Common myeloid progenitor, CD34-positive (primary cell): ENCODE results near the gene ZBTB49.

Source experiments
- CTCF ChIA-PET: fragments of 350-600 bp; sonication (Branson Sonifier 250); formaldehyde crosslinking; loops from one replicate; lab custom pipeline; 2021; ENCODE audit warnings: antibody characterized with exemption; lab: Charles Lee
- POLR2A ChIA-PET: fragments of 350-600 bp; sonication (Branson Sonifier 250); formaldehyde crosslinking; loops from one replicate; lab custom pipeline; 2021; ENCODE audit warnings: antibody characterized with exemption; lab: Charles Lee
- DNase-seq, 3 donors: peaks; one replicate each; pipeline versions ENCODE4 v3.0.0 to v3.0.0-alpha.2; 2013
- H3K27ac ChIP-seq, 2 experiments: 1 replicate in 1 of 2; 2 replicates in 1 of 2; pipeline ENCODE4 v1.7.0; 2013; ENCODE audit warnings: inconsistent platforms in 2 of 2, low read length in 2 of 2, mild to moderate bottlenecking in 2 of 2, low read depth in 1 of 2, moderate library complexity in 1 of 2; ENCODE audit not compliant: severe bottlenecking in 2 of 2, insufficient read depth in 1 of 2, poor library complexity in 1 of 2
- H3K27me3 ChIP-seq, 5 experiments: replicated peaks in 2 of 5; 1 replicate in 3 of 5; 2 replicates in 2 of 5; pipeline versions ENCODE4 v1.6.1 to v1.7.0; 2013; ENCODE audit warnings: low read length in 4 of 5, mild to moderate bottlenecking in 2 of 5, moderate library complexity in 2 of 5, inconsistent platforms in 1 of 5; ENCODE audit not compliant: insufficient read depth in 5 of 5, control insufficient read depth in 4 of 5
- H3K36me3 ChIP-seq, 4 experiments: 1 replicate in 2 of 4; 2 replicates in 2 of 4; pipeline versions ENCODE4 v1.6.1 to v1.7.0; 2013; ENCODE audit warnings: low read length in 3 of 4, control low read depth in 1 of 4, mild to moderate bottlenecking in 1 of 4; ENCODE audit not compliant: control insufficient read depth in 4 of 4, insufficient read depth in 4 of 4
- H3K4me1 ChIP-seq, 4 experiments: 1 replicate in 3 of 4; 2 replicates in 1 of 4; pipeline versions ENCODE4 v1.6.1 to v1.7.1; 2013; ENCODE audit warnings: low read length in 3 of 4, mild to moderate bottlenecking in 3 of 4, control low read depth in 1 of 4, inconsistent platforms in 1 of 4, moderate library complexity in 1 of 4; ENCODE audit not compliant: control insufficient read depth in 4 of 4, insufficient read depth in 4 of 4; ENCODE audit errors: control extremely low read depth in 1 of 4
- H3K4me3 ChIP-seq, 7 experiments: 1 replicate in 4 of 7; 2 replicates in 3 of 7; pipeline versions ENCODE4 v1.5.1 to v1.7.0; 2013; ENCODE audit warnings: mild to moderate bottlenecking in 7 of 7, low read length in 6 of 7, moderate library complexity in 6 of 7, inconsistent platforms in 2 of 7, low read depth in 2 of 7, control low read depth in 1 of 7; ENCODE audit not compliant: insufficient read depth in 4 of 7, control insufficient read depth in 1 of 7; ENCODE audit errors: extremely low read depth in 1 of 7
- H3K9me3 ChIP-seq, 5 experiments: 1 replicate in 4 of 5; 2 replicates in 1 of 5; pipeline versions ENCODE4 v1.6.1 to v1.7.1; 2013; ENCODE audit warnings: low read length in 4 of 5, mild to moderate bottlenecking in 2 of 5, inconsistent platforms in 1 of 5, low read depth in 1 of 5, moderate library complexity in 1 of 5; ENCODE audit not compliant: control insufficient read depth in 4 of 5, insufficient read depth in 2 of 5; ENCODE audit errors: control extremely low read depth in 1 of 5
- WGBS: methylation state at CpG from one replicate; pipeline ENCODE4 v1.1.5; 2013; ENCODE audit not compliant: insufficient coverage; 5-methylcytosine and 5-hydroxymethylcytosine counted together

ZBTB49 gene

DNA sequence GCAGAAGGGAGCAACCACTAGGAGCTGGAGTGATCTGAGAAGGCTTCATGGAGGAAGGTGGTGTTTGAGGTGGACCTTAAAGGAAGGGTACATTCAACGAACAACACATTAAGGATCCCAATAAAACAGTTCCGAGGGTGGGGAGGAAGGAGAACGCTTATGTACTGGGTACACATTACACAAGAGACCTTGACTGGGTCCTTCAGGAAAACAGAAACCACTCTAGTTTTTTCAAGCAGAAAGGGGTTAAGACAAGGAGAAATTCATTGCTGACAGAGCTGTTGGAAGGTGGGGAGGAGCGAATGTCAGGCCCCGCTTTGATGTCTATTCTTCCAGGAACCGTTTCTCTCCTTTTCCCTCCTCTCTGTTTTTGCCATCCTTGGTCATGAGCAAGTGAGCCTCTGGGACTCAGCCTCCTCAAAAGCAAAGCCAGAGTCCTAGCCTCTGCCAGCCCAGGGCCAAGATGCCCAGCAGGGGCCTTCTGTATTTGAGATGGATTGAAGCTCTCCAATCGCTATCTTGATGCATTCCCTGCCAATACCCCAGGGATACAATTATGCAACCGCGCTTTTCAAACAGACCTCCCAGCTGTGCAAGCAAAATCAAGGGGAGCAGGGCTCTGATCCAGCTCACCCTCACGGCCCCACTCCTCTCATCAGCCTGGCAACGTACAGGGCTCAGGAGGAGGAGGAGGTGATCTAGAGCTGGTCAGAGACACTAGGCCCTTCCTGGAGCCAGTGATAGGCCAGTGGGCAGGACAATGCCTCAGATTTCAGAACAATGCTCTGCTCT lies 48.4 kb downstream of the ZBTB49 start:
- no peaks in the 10 kb centered on the region for H3K36me3 ChIP-seq
- peaks cover 0 to 15% (median 6%) of the 10 kb centered on the region in 5 experiments for H3K27me3 ChIP-seq
- no peak overlapping the region for H3K4me3 ChIP-seq
- no peaks in the 10 kb centered on the region for H3K9me3 ChIP-seq
- POLR2A ChIA-PET: no interaction called here
- peaks cover 0 to under 1% (median under 1%) of the 10 kb centered on the region in 4 experiments for H3K4me1 ChIP-seq
- H3K27ac ChIP-seq: no peak overlapping the region
- CTCF ChIA-PET: interaction anchor here (1.0 to 1.2 kb wide), 4 partner anchors 37 to 90 kb away, joined by 3 read pairs; partner anchors contain the start of gene TMEM128
- DNase-seq: no peak
- 97% methylated on average over 7 of the region's 11 CpGs for WGBS

DNA sequence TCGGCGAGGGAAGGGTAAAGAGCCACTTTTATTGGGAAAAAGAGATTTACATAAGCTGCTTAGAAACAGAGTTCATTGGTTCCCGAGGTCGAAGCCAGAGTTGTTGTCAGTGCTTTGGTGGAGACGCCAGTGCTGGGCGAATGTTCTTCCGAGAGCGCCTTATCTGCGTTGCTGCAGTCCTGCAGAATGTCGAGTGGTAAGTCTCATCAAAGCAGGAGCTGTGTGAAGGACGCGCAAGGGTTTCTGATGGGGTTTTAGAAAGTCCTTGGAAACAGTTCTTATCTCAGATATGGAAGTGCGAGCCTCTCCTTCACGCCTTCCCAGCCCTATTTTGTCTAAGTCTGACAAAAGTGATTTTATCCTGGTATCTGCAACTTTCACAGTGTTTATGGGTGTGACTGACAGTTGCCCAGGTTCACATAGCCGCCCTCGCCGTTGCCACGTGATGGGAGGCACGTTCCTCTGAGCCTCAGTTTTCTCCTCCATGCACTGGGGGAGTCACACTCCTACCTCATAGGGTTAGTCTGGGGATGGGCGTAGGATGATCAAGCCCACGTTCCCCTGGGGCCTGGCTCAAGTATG lies 49.5 kb downstream of the ZBTB49 start:
- Histone ChIP-seq H3K27me3 (peaks cover 0 to 15% (median 6%) of the 10 kb centered on the region in 5 experiments), H3K4me3 (no peak overlapping the region), H3K4me1 (no peaks in the 10 kb centered on the region), H3K36me3 (no peaks in the 10 kb centered on the region), H3K27ac (no peak overlapping the region), H3K9me3 (no peaks in the 10 kb centered on the region)
- ChIA-PET CTCF (interaction anchor here (1.0 to 1.8 kb wide), 2 partner anchors 57 to 119 kb away, joined by 3 read pairs; no protein-coding TSS in a partner anchor), POLR2A (no interaction called here)
- no peak for DNase-seq
- WGBS: 62% methylated on average over 20 of the region's 21 CpGs

DNA sequence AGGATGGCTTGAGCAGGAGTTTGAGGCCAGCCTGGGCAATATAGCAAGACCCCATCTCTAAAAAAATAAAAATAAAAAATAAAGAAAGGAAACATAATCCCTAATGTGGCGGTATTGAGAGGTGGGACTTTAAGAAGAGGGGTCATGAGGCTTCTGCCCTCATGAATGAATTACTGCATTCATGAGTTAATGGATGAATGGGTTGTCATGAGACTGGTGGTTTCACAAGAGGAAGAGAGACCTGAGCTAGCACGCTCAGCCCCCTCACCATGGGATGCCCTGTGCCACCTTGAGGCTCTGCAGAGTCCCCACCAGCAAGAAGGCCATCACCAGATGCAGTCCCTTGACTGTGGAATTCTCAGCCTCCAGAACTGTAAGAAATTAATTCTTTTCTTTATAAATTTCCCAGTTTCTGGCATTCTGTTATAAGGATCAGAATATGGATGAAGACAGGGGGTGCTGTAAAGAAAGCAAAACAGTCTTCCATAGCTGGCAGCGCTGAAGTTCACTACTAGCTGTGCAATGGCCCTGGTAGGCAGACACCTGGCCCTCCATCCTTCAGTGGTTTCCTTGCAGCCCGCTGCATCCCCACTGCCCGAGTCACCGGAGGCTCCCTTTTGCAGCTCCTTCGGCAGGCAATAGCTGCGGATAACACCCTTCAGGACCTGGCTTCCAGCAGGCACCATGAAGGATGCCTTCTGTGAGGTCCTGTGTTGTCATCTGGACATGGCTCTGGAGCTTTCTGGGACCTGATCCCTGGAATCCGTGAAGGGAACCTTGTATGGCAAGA lies 52.0 kb downstream of the ZBTB49 start:
- Histone ChIP-seq H3K9me3 (no peaks in the 10 kb centered on the region), H3K27me3 (peaks cover 0 to 11% (median 8%) of the 10 kb centered on the region in 5 experiments), H3K36me3 (no peaks in the 10 kb centered on the region), H3K27ac (no peak overlapping the region), H3K4me1 (no peaks in the 10 kb centered on the region), H3K4me3 (no peak overlapping the region)
- CTCF ChIA-PET: interaction anchor here (0.8 to 2.1 kb wide), 4 partner anchors 9 to 82 kb away, joined by 3 to 9 read pairs (median 3); no protein-coding TSS in a partner anchor
- WGBS: 96% methylated on average over 9 of the region's 9 CpGs
- DNase-seq: no peak
- POLR2A ChIA-PET: no interaction called here

DNA sequence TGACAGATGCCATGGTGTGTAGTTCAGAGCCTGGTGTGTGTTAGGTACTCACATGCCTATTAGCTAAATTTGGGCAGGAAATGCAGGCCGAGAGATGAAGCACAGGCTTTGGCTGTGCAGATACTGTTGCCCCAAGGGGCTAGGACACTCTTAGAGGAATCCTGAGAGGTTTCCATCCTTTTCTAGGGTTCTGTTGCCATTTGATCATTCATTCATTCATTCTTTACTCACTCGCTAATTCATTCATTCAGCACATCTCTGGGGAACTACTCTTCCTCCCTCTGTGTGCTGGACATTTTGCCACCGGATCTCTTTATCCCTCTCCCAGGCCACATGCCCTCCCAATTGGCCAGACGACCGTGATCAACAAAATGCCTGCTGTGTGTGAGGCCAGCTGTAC lies 53.0 kb downstream of the ZBTB49 start:
- Histone ChIP-seq H3K27me3 (peaks cover 0 to 11% (median 8%) of the 10 kb centered on the region in 5 experiments), H3K36me3 (no peaks in the 10 kb centered on the region), H3K9me3 (no peaks in the 10 kb centered on the region), H3K27ac (no peak overlapping the region), H3K4me1 (no peaks in the 10 kb centered on the region), H3K4me3 (no peak overlapping the region)
- no peak for DNase-seq
- 90% methylated on average over 3 of the region's 5 CpGs for WGBS
- POLR2A ChIA-PET: no interaction called here
- CTCF ChIA-PET: no interaction called here

DNA sequence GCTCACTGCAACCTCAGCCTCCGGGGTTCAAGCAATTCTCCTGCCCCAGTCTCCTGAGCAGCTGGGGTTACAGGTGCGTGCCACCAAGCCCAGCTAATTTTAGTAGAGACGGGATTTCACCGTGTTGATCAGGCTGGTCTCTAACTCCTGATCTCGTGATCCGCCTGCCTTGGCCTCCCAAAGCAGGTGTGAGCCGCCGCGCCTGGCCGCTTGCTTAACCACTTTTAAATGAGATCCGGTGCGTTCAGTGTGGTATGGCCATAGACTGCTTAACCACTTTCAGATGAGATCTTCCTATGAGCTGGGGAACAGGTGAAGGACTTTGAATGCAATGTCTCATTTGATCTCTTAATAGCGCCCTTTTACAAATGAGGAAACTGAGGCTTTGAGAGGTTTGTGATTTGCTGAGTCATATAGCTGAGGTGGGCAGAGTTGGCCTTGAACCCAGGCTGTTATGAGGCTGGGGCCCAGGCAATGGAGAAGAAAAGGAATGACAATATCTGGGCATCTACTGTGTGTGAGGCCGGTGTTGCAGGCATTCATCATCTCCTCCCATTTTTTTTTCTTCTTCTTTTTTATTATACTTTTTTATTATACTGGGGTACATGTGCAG lies 55.0 kb downstream of the ZBTB49 start:
- Histone ChIP-seq H3K9me3 (no peaks in the 10 kb centered on the region), H3K4me3 (no peak overlapping the region), H3K27me3 (peaks cover 0 to 6% (median 0%) of the 10 kb centered on the region in 5 experiments), H3K4me1 (no peaks in the 10 kb centered on the region), H3K27ac (no peak overlapping the region), H3K36me3 (no peaks in the 10 kb centered on the region)
- POLR2A ChIA-PET: no interaction called here
- DNase-seq: no peak
- 87% methylated on average over 12 of the region's 14 CpGs for WGBS
- CTCF ChIA-PET: interaction anchor here (0.9 kb wide), 1 partner anchor 12 kb away, joined by 3 read pairs; no protein-coding TSS in a partner anchor

DNA sequence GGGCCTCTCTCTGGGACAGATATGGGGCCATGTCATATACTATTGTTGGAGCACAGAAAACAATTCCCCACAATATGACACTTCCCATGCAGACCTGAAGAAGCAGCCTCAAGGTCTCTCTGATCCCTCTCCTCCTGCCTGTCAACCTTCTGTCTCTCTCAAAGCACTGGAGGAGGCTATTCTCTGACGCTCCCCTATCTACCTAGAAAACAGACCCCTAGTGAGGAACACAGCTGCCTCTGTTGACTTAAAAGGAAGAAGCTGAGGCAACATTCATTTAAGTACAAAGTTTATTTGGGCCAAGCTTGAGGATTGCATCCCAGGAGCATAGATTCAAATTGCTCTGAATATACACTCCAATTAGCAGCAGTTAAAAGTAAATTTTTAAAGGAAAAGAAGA lies 57.5 kb downstream of the ZBTB49 start:
- no CpG with 5 or more reads among the region's 1 CpG for WGBS
- H3K4me1 ChIP-seq: no peaks in the 10 kb centered on the region
- no peaks in the 10 kb centered on the region for H3K36me3 ChIP-seq
- no peak for DNase-seq
- H3K9me3 ChIP-seq: no peaks in the 10 kb centered on the region
- H3K4me3 ChIP-seq: no peak overlapping the region
- H3K27me3 ChIP-seq: peaks cover 0 to 4% (median 0%) of the 10 kb centered on the region in 5 experiments
- H3K27ac ChIP-seq: no peak overlapping the region
- CTCF ChIA-PET: interaction anchor here (1.3 to 1.7 kb wide), 3 partner anchors 10 to 23 kb away, joined by 3 read pairs; no protein-coding TSS in a partner anchor
- POLR2A ChIA-PET: no interaction called here
